Fibroblast of villous mesenchyme (primary cell): Measurements from ENCODE around the gene S1PR3. TPM values are rescaled to one million over a fixed set of nuclear protein-coding genes. Genes with fewer than 3 reads are reported as not detected.

Source experiments
- DNase-seq: peaks from one replicate; pipeline ENCODE4 v3.0.0-alpha.2; 2010; ENCODE audit warnings: low read depth
- H3K4me3 ChIP-seq: 2 replicates; pipeline ENCODE4 v1.5.1; 2011; ENCODE audit warnings: low read depth, mild to moderate bottlenecking, low read length
- CTCF ChIP-seq: IDR thresholded peaks from 2 replicates; pipeline ENCODE4 v1.5.1; 2012; ENCODE audit warnings: low read depth, mild to moderate bottlenecking, low read length; ENCODE audit not compliant: insufficient read depth
- total RNA-seq: library from RNA; depleted of rRNA; stranded (reverse); fragments of >200 nt; gene quantifications from 2 replicates; pipeline ENCODE4 v1.2.3, GENCODE V29; 2012

Gene S1PR3
- total RNA-seq, 1 donor, result 279 TPM

GRCh38 chr9:88949961-88950340 is 41.3 kb upstream of the S1PR3 start:
- DNase-seq, result peak; percentile 18
- no peak for TF ChIP-seq CTCF
- H3K4me3 ChIP-seq, result no peak overlapping the region

- TF ChIP-seq CTCF, result no peak
- no peak overlapping the region for H3K4me3 ChIP-seq
- peak; percentile 90 for DNase-seq
Measured at GRCh38 chr9:88950341-88951154, 40.7 kb upstream of the S1PR3 start.

GRCh38 chr9:88951155-88951542 is 40.1 kb upstream of the S1PR3 start:
- no peak for DNase-seq
- TF ChIP-seq CTCF, result no peak
- no peak overlapping the region for H3K4me3 ChIP-seq

- H3K4me3 ChIP-seq, result no peak overlapping the region
- DNase-seq, result no peak
- TF ChIP-seq CTCF, result no peak
Measured at GRCh38 chr9:88952086-88952615, 39.1 kb upstream of the S1PR3 start.

GRCh38 chr9:88952976-88953375 is 38.3 kb upstream of the S1PR3 start:
- no peak overlapping the region for H3K4me3 ChIP-seq
- TF ChIP-seq CTCF, result no peak
- DNase-seq, result no peak

GRCh38 chr9:88953381-88954029 is 37.8 kb upstream of the S1PR3 start:
- DNase-seq, result peak; percentile 33
- H3K4me3 ChIP-seq, result no peak overlapping the region
- no peak for TF ChIP-seq CTCF
